GM23338 (cell line): Measurements from ENCODE around the gene ANKRD65. TPM values are rescaled to one million over a fixed set of nuclear protein-coding genes. Genes with fewer than 3 reads are reported as not detected.

ENCODE experiments used
- ATAC-seq: fragments of 200-7000 bp; cut with Tn5 transposase; 3 replicates; pipeline ENCODE4 v1.9.1; 2020
- DNase-seq: peaks from one replicate; pipeline ENCODE4 v3.0.0-alpha.2; 2015; ENCODE audit warnings: low spot score
- H2AFZ ChIP-seq: fragments of 200-600 bp; sonication (generic); 2 replicates; pipeline ENCODE4 v1.8.0; 2016; ENCODE audit warnings: antibody characterized with exemption, mild to moderate bottlenecking, moderate library complexity
- H3F3A ChIP-seq: fragments of 200-600 bp; sonication (generic); replicated peaks from 2 replicates; pipeline ENCODE4 v1.8.0; 2017; ENCODE audit warnings: antibody characterized with exemption, mixed run types, low read depth
- H3K27ac ChIP-seq: fragments of 200-600 bp; sonication (generic); 2 replicates; pipeline ENCODE4 v1.6.1; 2016; ENCODE audit warnings: low read depth
- H3K27me3 ChIP-seq: fragments of 200-600 bp; sonication (generic); 2 replicates; pipeline ENCODE4 v1.8.0; 2016; ENCODE audit warnings: mild to moderate bottlenecking, mixed run types, moderate library complexity; ENCODE audit not compliant: insufficient read depth
- H3K36me3 ChIP-seq: fragments of 200-600 bp; sonication (generic); 2 replicates; pipeline ENCODE4 v1.8.0; 2016; ENCODE audit warnings: mild to moderate bottlenecking; ENCODE audit not compliant: insufficient read depth
- H3K4me1 ChIP-seq: fragments of 200-600 bp; sonication (generic); 2 replicates; pipeline ENCODE4 v1.8.0; 2016; ENCODE audit warnings: mild to moderate bottlenecking, moderate library complexity; ENCODE audit not compliant: insufficient read depth
- H3K4me2 ChIP-seq: fragments of 200-600 bp; sonication (generic); 2 replicates; pipeline ENCODE4 v1.7.1; 2017; ENCODE audit warnings: mixed run types
- H3K4me3 ChIP-seq: fragments of 200-600 bp; sonication (generic); 2 replicates; pipeline ENCODE4 v1.6.1; 2016; ENCODE audit warnings: mixed run types
- H3K79me2 ChIP-seq: fragments of 200-600 bp; sonication (generic); replicated peaks from 2 replicates; pipeline ENCODE4 v1.8.0; 2017; ENCODE audit warnings: mild to moderate bottlenecking; ENCODE audit not compliant: insufficient read depth
- H3K9me2 ChIP-seq: fragments of 200-600 bp; sonication (generic); 2 replicates; pipeline ENCODE4 v1.8.0; 2017; ENCODE audit not compliant: insufficient read depth
- H4K20me1 ChIP-seq: fragments of 200-600 bp; sonication (generic); replicated peaks from 2 replicates; pipeline ENCODE4 v1.8.0; 2017; ENCODE audit warnings: mild to moderate bottlenecking; ENCODE audit not compliant: insufficient read depth
- H3K27ac Mint-ChIP-seq: 2 replicates; pipeline ENCODE4 v1.8.0; 2020; ENCODE audit warnings: inconsistent platforms, mild to moderate bottlenecking, moderate library complexity, mixed read lengths
- H3K27me3 Mint-ChIP-seq: 3 replicates; pipeline ENCODE4 v1.8.0; 2022; ENCODE audit warnings: low read depth, mild to moderate bottlenecking, moderate library complexity, mixed read lengths, inconsistent platforms; ENCODE audit not compliant: insufficient read depth, poor library complexity
- H3K36me3 Mint-ChIP-seq: 3 replicates; pipeline ENCODE4 v1.8.0; 2021; ENCODE audit warnings: low read depth, mild to moderate bottlenecking, inconsistent platforms, moderate library complexity, mixed read lengths
- H3K4me1 Mint-ChIP-seq: 3 replicates; pipeline ENCODE4 v1.8.0; 2020; ENCODE audit warnings: mild to moderate bottlenecking, inconsistent platforms, mixed read lengths
- H3K4me3 Mint-ChIP-seq: 3 replicates; pipeline ENCODE4 v1.8.0; 2021; ENCODE audit warnings: moderate library complexity, mild to moderate bottlenecking, inconsistent platforms, mixed read lengths
- H3K9me3 Mint-ChIP-seq: 3 replicates; pipeline ENCODE4 v1.8.0; 2020; ENCODE audit warnings: moderate library complexity, mild to moderate bottlenecking, inconsistent platforms, mixed read lengths
- CREB1 ChIP-seq: fragments of 250-450 bp; sonication (Bioruptor Pico); IDR thresholded peaks from 2 replicates; pipeline ENCODE4 v1.5.0; 2020; ENCODE audit warnings: low read depth, mild to moderate bottlenecking, moderate library complexity
- CTCF ChIP-seq, 2 experiments: fragments of 200-600 bp in 1 of 2; sonication (generic) in 1 of 2; conservative IDR thresholded peaks; 2 replicates each; pipeline versions ENCODE4 v1.5.1 to v1.6.1; 2016 to 2017; ENCODE audit warnings: antibody characterized with exemption in 2 of 2, low read depth in 2 of 2, mild to moderate bottlenecking in 2 of 2, moderate library complexity in 1 of 2
- ETS1 ChIP-seq: IDR thresholded peaks from 2 replicates; pipeline ENCODE4 v1.6.1; 2016; ENCODE audit warnings: antibody characterized with exemption
- EZH2 ChIP-seq: fragments of 200-600 bp; sonication (generic); IDR thresholded peaks from one replicate; pipeline ENCODE4 v1.8.0; 2017; ENCODE audit warnings: antibody characterized with exemption, mild to moderate bottlenecking, low read depth; ENCODE audit not compliant: unreplicated experiment
- EZH2phosphoT487 ChIP-seq: fragments of 200-600 bp; sonication (generic); IDR thresholded peaks from one replicate; pipeline ENCODE4 v1.8.1; 2018; ENCODE audit warnings: antibody characterized with exemption; ENCODE audit not compliant: unreplicated experiment
- NANOG ChIP-seq: IDR thresholded peaks from 2 replicates; pipeline ENCODE4 v1.6.1; 2016; ENCODE audit warnings: antibody characterized with exemption, borderline replicate concordance
- POLR2AphosphoS5 ChIP-seq: IDR thresholded peaks from 2 replicates; pipeline ENCODE4 v1.6.1; 2016; ENCODE audit warnings: antibody characterized with exemption, low read depth
- ZNF331 ChIP-seq: fragments of 250-450 bp; sonication (Bioruptor Pico); IDR thresholded peaks from 2 replicates; pipeline ENCODE4 v1.5.0; 2020; ENCODE audit warnings: low read depth, mild to moderate bottlenecking, moderate library complexity
- ZNF462 ChIP-seq: fragments of 250-450 bp; sonication (Bioruptor Pico); IDR thresholded peaks from 2 replicates; pipeline ENCODE4 v1.5.0; 2020; ENCODE audit warnings: mild to moderate bottlenecking, moderate library complexity
- polyA plus RNA-seq: library from polyadenylated mRNA; unstranded; fragments of >200 nt; fragmentation: Nextera tagmentation; extraction: Ambion mirVana; gene quantifications from 2 replicates; pipeline ENCODE4 v1.2.1, GENCODE V29; 2016
- total RNA-seq: library from RNA; depleted of rRNA; stranded (reverse); fragments of >200 nt; shearing (Covaris generic); gene quantifications from 2 replicates; pipeline ENCODE4 v1.2.3, GENCODE V29; 2014

ANKRD65 gene
- total and polyA plus RNA-seq, 2 experiments from 2014 or later = 1.6 to 1.7 TPM

GRCh38 chr1:1399187-1399871 is 21.7 kb downstream of the ANKRD65 start, which contains the start of gene CCNL2:
Gene CCNL2, minus strand, starts transcription at chr1:1399335. Its CDS starts 29 bp downstream, at chr1:1399306.
- Mint-ChIP-seq H3K36me3 (peaks cover 80% of the 10 kb centered on the region), H3K9me3 (no peaks in the 10 kb centered on the region; the same call in 2 of the 3 replicates), H3K4me1 (peaks cover 32% of the 10 kb centered on the region), H3K27ac (peak within 1 kb of the TSS; percentile 85), H3K27me3 (peaks cover 25% of the 10 kb centered on the region), H3K4me3 (peak within 1 kb of the TSS; percentile 96)
- TF ChIP-seq NANOG (no peak), CREB1 (CRISPR knock-in tag) (peak; percentile 93), CTCF (conservative IDR thresholded peaks at IDR 0.05; ENCODE audit: low read depth in 2 of 2) (peak; percentile 7 to 27; a peak in 1 of 4 replicates), ETS1 (peak; percentile 56; the same call in 1 of the 2 replicates), POLR2AphosphoS5 (peak; percentile 72; the same call in 1 of the 2 replicates)
- no peaks in the 10 kb centered on the region for H3K9me2 ChIP-seq
- H3K36me3 ChIP-seq = peaks cover 53% of the 10 kb centered on the region
- peaks cover 39% of the 10 kb centered on the region for H4K20me1 ChIP-seq
- H3K4me2 ChIP-seq = peak within 1 kb of the TSS; percentile 96
- H3K27ac ChIP-seq = peak within 1 kb of the TSS; percentile 87; the same call in 1 of the 2 replicates
- peaks cover 14% of the 10 kb centered on the region; the same call in 1 of the 2 replicates for H3K4me1 ChIP-seq
- H3K79me2 ChIP-seq = peaks cover 57% of the 10 kb centered on the region
- peaks cover 60% of the 10 kb centered on the region for H3F3A ChIP-seq
- peak; percentile 94 for ATAC-seq
- no peaks in the 10 kb centered on the region for H3K27me3 ChIP-seq
- no peak within 1 kb of the TSS for H2AFZ ChIP-seq
- DNase-seq = peak; percentile 99
- peak within 1 kb of the TSS; percentile 97 for H3K4me3 ChIP-seq

GRCh38 chr1:1398677-1399186 is 22.3 kb downstream of the ANKRD65 start:
- H3K27me3 Mint-ChIP-seq = peaks cover 24% of the 10 kb centered on the region
- no peaks in the 10 kb centered on the region for H3K27me3 ChIP-seq
- peaks cover 32% of the 10 kb centered on the region for H3K4me1 Mint-ChIP-seq
- peak overlapping the region; percentile 66; the same call in 1 of the 2 replicates for H3K27ac ChIP-seq
- H3K9me2 ChIP-seq = no peaks in the 10 kb centered on the region
- H3K4me2 ChIP-seq = peak overlapping the region; percentile 96
- H3F3A ChIP-seq = peaks cover 58% of the 10 kb centered on the region
- peaks cover 80% of the 10 kb centered on the region for H3K36me3 Mint-ChIP-seq
- peaks cover 50% of the 10 kb centered on the region for H3K36me3 ChIP-seq
- H4K20me1 ChIP-seq = peaks cover 41% of the 10 kb centered on the region
- DNase-seq = no peak
- peaks cover 63% of the 10 kb centered on the region for H3K79me2 ChIP-seq
- H3K27ac Mint-ChIP-seq = peak overlapping the region; percentile 81
- ATAC-seq = peak; percentile 8
- H3K4me1 ChIP-seq = peaks cover 14% of the 10 kb centered on the region; the same call in 1 of the 2 replicates
- no peak overlapping the region for H2AFZ ChIP-seq
- no peaks in the 10 kb centered on the region; the same call in 2 of the 3 replicates for H3K9me3 Mint-ChIP-seq
- peak overlapping the region; percentile 97 for H3K4me3 ChIP-seq
- H3K4me3 Mint-ChIP-seq = peak overlapping the region; percentile 96
- TF ChIP-seq POLR2AphosphoS5 = no peak
- no peak for TF ChIP-seq ZNF462 (CRISPR knock-in tag)
- TF ChIP-seq ZNF331 (CRISPR knock-in tag) = no peak
- TF ChIP-seq EZH2 = no peak
- TF ChIP-seq EZH2phosphoT487 = no peak
